Measurements from ENCODE around the gene TMEM8B. TPM values are rescaled to one million over a fixed set of nuclear protein-coding genes. Genes with fewer than 3 reads are reported as not detected.

The TMEM8B gene
- total RNA-seq, 1 donor from 2014 or later: 44.4 TPM

GRCh38 chr9:35904338-35904737 is 75.3 kb downstream of the TMEM8B start:
- Mint-ChIP-seq H3K9me3 (no peaks in the 10 kb centered on the region), H3K4me1 (peaks cover 51% of the 10 kb centered on the region), H3K27ac (no peak overlapping the region), H3K27me3 (ENCODE audit: low read depth) (peaks cover 19% of the 10 kb centered on the region), H3K36me3 (no peaks in the 10 kb centered on the region), H3K4me3 (no peak overlapping the region)
- no peak for TF ChIP-seq CTCF (IDR thresholded peaks at IDR 0.05; ENCODE audit: unreplicated experiment)
- no peak for DNase-seq (ENCODE audit: low spot score in 2 of 2, unreplicated experiment in 2 of 2)

GRCh38 chr9:35905051-35905781 is 76.2 kb downstream of the TMEM8B start:
- H3K36me3 Mint-ChIP-seq: no peaks in the 10 kb centered on the region
- H3K4me1 Mint-ChIP-seq: peaks cover 56% of the 10 kb centered on the region
- H3K27me3 Mint-ChIP-seq (ENCODE audit: low read depth): peaks cover 18% of the 10 kb centered on the region
- no peak for DNase-seq (ENCODE audit: low spot score in 2 of 2, unreplicated experiment in 2 of 2)
- peak overlapping the region; percentile 16 for H3K27ac Mint-ChIP-seq
- TF ChIP-seq CTCF (IDR thresholded peaks at IDR 0.05; ENCODE audit: unreplicated experiment): no peak
- no peak overlapping the region for H3K4me3 Mint-ChIP-seq
- H3K9me3 Mint-ChIP-seq: no peaks in the 10 kb centered on the region

GRCh38 chr9:35905912-35906679 is 77.1 kb downstream of the TMEM8B start, which contains the start of gene HRCT1:
HRCT1 (plus strand) TSS chr9:35906202; CDS start chr9:35906288, 86 bp downstream.
- Mint-ChIP-seq H3K9me3 (no peaks in the 10 kb centered on the region), H3K27me3 (ENCODE audit: low read depth) (peaks cover 12% of the 10 kb centered on the region), H3K36me3 (no peaks in the 10 kb centered on the region), H3K4me3 (no peak within 1 kb of the TSS), H3K4me1 (peaks cover 62% of the 10 kb centered on the region), H3K27ac (peak within 1 kb of the TSS; percentile 96)
- TF ChIP-seq CTCF (IDR thresholded peaks at IDR 0.05; ENCODE audit: unreplicated experiment): no peak
- DNase-seq (ENCODE audit: low spot score in 2 of 2, unreplicated experiment in 2 of 2): peak in 1 of 2 experiments; percentile 65

- no peak overlapping the region for H3K4me3 Mint-ChIP-seq
- no peak for DNase-seq (ENCODE audit: low spot score in 2 of 2, unreplicated experiment in 2 of 2)
- no peaks in the 10 kb centered on the region for H3K9me3 Mint-ChIP-seq
- TF ChIP-seq CTCF (IDR thresholded peaks at IDR 0.05; ENCODE audit: unreplicated experiment): no peak
- H3K27me3 Mint-ChIP-seq (ENCODE audit: low read depth): peaks cover 5% of the 10 kb centered on the region
- H3K27ac Mint-ChIP-seq: peak overlapping the region; percentile 96
- no peaks in the 10 kb centered on the region for H3K36me3 Mint-ChIP-seq
- H3K4me1 Mint-ChIP-seq: peaks cover 62% of the 10 kb centered on the region
These were observed 78.1 kb downstream of the TMEM8B start for GRCh38 chr9:35906923-35907699.

GRCh38 chr9:35907711-35908503 is 78.9 kb downstream of the TMEM8B start:
- Mint-ChIP-seq H3K4me3 (no peak overlapping the region), H3K9me3 (no peaks in the 10 kb centered on the region), H3K36me3 (no peaks in the 10 kb centered on the region), H3K4me1 (peaks cover 60% of the 10 kb centered on the region), H3K27me3 (ENCODE audit: low read depth) (peaks cover under 1% of the 10 kb centered on the region), H3K27ac (peak overlapping the region; percentile 96)
- no peak for DNase-seq (ENCODE audit: low spot score in 2 of 2, unreplicated experiment in 2 of 2)
- no peak for TF ChIP-seq CTCF (IDR thresholded peaks at IDR 0.05; ENCODE audit: unreplicated experiment)
